T-cell (primary cell): ENCODE results near the gene PSMA8. TPM values are rescaled to one million over a fixed set of nuclear protein-coding genes. Genes with fewer than 3 reads are reported as not detected.
A peak's percentile ranks its signal among the peaks of the same experiment; 100 is the strongest.

ENCODE experiments used
- ATAC-seq, 4 experiments: fragments of 200-7000 bp in 3 of 4; fragments of 150-1000 bp in 1 of 4; cut with Tn5 transposase; replicated peaks in 1 of 4; 1 replicate in 3 of 4; 2 replicates in 1 of 4; pipeline ENCODE4 v1.10.0; 2021; ENCODE audit warnings: moderate library complexity in 3 of 4, mild to moderate bottlenecking in 2 of 4, moderate number of reproducible peaks in 1 of 4
- CTCF ChIA-PET, 2 donors: fragments of 300-600 bp; sonication (Branson Sonifier 250); formaldehyde crosslinking; loops; one replicate each; lab custom pipeline; 2022; ENCODE audit warnings: antibody characterized with exemption in 2 of 2; lab: Charles Lee
- POLR2A ChIA-PET, 2 donors: fragments of 300-600 bp; sonication (Branson Sonifier 250); formaldehyde crosslinking; loops; one replicate each; lab custom pipeline; 2022; ENCODE audit warnings: antibody characterized with exemption in 2 of 2; lab: Charles Lee
- DNase-seq, 35 experiments: peaks; one replicate each; pipeline versions ENCODE4 v3.0.0 to v3.0.0-alpha.2; 2013 to 2023
- H3K27ac ChIP-seq: one replicate; pipeline ENCODE4 v1.5.1; 2013; ENCODE audit warnings: low read length
- H3K27me3 ChIP-seq, 2 experiments: replicated peaks in 1 of 2; 1 replicate in 1 of 2; 2 replicates in 1 of 2; pipeline versions ENCODE4 v1.6.1 to v1.7.0; 2013; ENCODE audit warnings: low read length in 1 of 2, mixed read lengths in 1 of 2; ENCODE audit not compliant: control insufficient read depth in 2 of 2, insufficient read depth in 2 of 2; ENCODE audit errors: extremely low read depth in 1 of 2
- H3K36me3 ChIP-seq, 2 donors: 1 replicate in 1 of 2; 2 replicates in 1 of 2; pipeline versions ENCODE4 v1.6.1 to v1.7.0; 2013; ENCODE audit warnings: low read length in 1 of 2; ENCODE audit not compliant: control insufficient read depth in 2 of 2, insufficient read depth in 1 of 2; ENCODE audit errors: extremely low read depth in 1 of 2
- H3K4me1 ChIP-seq, 2 experiments: 1 replicate in 1 of 2; 2 replicates in 1 of 2; pipeline versions ENCODE4 v1.6.1 to v1.7.0; 2013; ENCODE audit warnings: low read length in 2 of 2, mixed read lengths in 1 of 2; ENCODE audit not compliant: insufficient read depth in 2 of 2, control insufficient read depth in 1 of 2; ENCODE audit errors: extremely low read depth in 1 of 2
- H3K4me3 ChIP-seq, 2 donors: 1 replicate in 1 of 2; 2 replicates in 1 of 2; pipeline versions ENCODE4 v1.5.1 to v1.7.0; 2013; ENCODE audit warnings: mild to moderate bottlenecking in 2 of 2, low read length in 1 of 2, moderate library complexity in 1 of 2; ENCODE audit not compliant: control insufficient read depth in 1 of 2; ENCODE audit errors: extremely low read depth in 1 of 2
- H3K9me3 ChIP-seq: 2 replicates; pipeline ENCODE4 v1.7.0; 2013
- H3K27ac Mint-ChIP-seq, 2 donors: one replicate each; pipeline ENCODE4 v1.8.0; 2020 to 2021; ENCODE audit warnings: mild to moderate bottlenecking in 2 of 2, mixed read lengths in 2 of 2
- H3K27me3 Mint-ChIP-seq, 2 donors: one replicate each; pipeline ENCODE4 v1.8.0; 2021 to 2022; ENCODE audit warnings: mixed read lengths in 2 of 2
- H3K36me3 Mint-ChIP-seq: one replicate; pipeline ENCODE4 v1.8.0; 2021; ENCODE audit warnings: mixed read lengths
- H3K4me1 Mint-ChIP-seq, 3 donors: one replicate each; pipeline ENCODE4 v1.8.0; 2020 to 2022; ENCODE audit warnings: mixed read lengths in 3 of 3, mild to moderate bottlenecking in 1 of 3
- H3K4me3 Mint-ChIP-seq, 3 donors: one replicate each; pipeline ENCODE4 v1.8.0; 2020 to 2022; ENCODE audit warnings: mild to moderate bottlenecking in 3 of 3, mixed read lengths in 3 of 3, moderate library complexity in 3 of 3
- H3K9me3 Mint-ChIP-seq, 3 donors: one replicate each; pipeline ENCODE4 v1.8.0; 2020 to 2022; ENCODE audit warnings: mixed read lengths in 3 of 3
- WGBS: methylation state at CpG from one replicate; pipeline ENCODE4 v1.1.5; 2013; ENCODE audit warnings: missing lambda C conversion rate; ENCODE audit not compliant: insufficient coverage; 5-methylcytosine and 5-hydroxymethylcytosine counted together
- total RNA-seq, 35 experiments: library from RNA in 6 of 35; stranded (reverse) in 6 of 35; fragments of 120-200 nt in 1 of 35; gene quantifications; one replicate each; pipeline versions ENCODE4 v1.2.1 to v1.2.4 and lab custom pipeline; 2013 to 2026

PSMA8 gene
- total RNA-seq, 5 donors from 2014 or later (not counting 1 experiment from before 2014, with no cell fraction given) = 0.23 to 0.83 (median 0.35) TPM

- no peaks in the 10 kb centered on the region for H3K36me3 Mint-ChIP-seq
- H3K27me3 ChIP-seq = no peaks in the 10 kb centered on the region
- no peak for ATAC-seq
- H3K36me3 ChIP-seq = no peaks in the 10 kb centered on the region
- peaks cover 11 to 28% (median 18%) of the 10 kb centered on the region in 3 donors for H3K4me1 Mint-ChIP-seq
- no peaks in the 10 kb centered on the region for H3K27me3 Mint-ChIP-seq
- POLR2A ChIA-PET = interaction anchor here in 1 of 2 donors (0.6 kb wide), 1 partner anchor 39 kb away, joined by 4 read pairs; no protein-coding TSS in a partner anchor
- H3K4me1 ChIP-seq = peaks cover 8 to 9% of the 10 kb centered on the region in 2 experiments
- H3K4me3 Mint-ChIP-seq = no peak overlapping the region
- H3K27ac ChIP-seq = no peak overlapping the region
- H3K9me3 ChIP-seq = no peaks in the 10 kb centered on the region
- no peak overlapping the region for H3K27ac Mint-ChIP-seq
- no peaks in the 10 kb centered on the region for H3K9me3 Mint-ChIP-seq
- no peak for DNase-seq
- WGBS = 89% methylated on average over 2 of the region's 4 CpGs
- CTCF ChIA-PET = no interaction called here
- H3K4me3 ChIP-seq = no peak overlapping the region
Observed at GRCh38 chr18:26210147-26210546, 76.5 kb downstream of the PSMA8 start.

GRCh38 chr18:26215247-26215970 lies 81.7 kb downstream of the PSMA8 start:
- Mint-ChIP-seq H3K4me1 (peaks cover 28 to 33% (median 31%) of the 10 kb centered on the region in 3 donors), H3K4me3 (peak overlapping the region; percentile 61 to 72 (median 62)), H3K36me3 (no peaks in the 10 kb centered on the region), H3K27ac (peak overlapping the region; percentile 86 to 93), H3K27me3 (no peaks in the 10 kb centered on the region), H3K9me3 (no peaks in the 10 kb centered on the region)
- peak; percentile 99 to 100 (median 99) for ATAC-seq
- H3K4me3 ChIP-seq = peak overlapping the region; percentile 5 to 50
- H3K27ac ChIP-seq = peak overlapping the region; percentile 39
- DNase-seq = peak in 34 of 35 experiments; percentile 16 to 83 (median 60)
- H3K9me3 ChIP-seq = no peaks in the 10 kb centered on the region
- no peaks in the 10 kb centered on the region for H3K36me3 ChIP-seq
- WGBS = 0% methylated on average over 3 of the region's 7 CpGs
- ChIA-PET POLR2A (interaction anchor here in 1 of 2 donors (0.6 kb wide), 1 partner anchor 94 kb away, joined by 8 read pairs; no protein-coding TSS in a partner anchor), CTCF (interaction anchor here in 1 of 2 donors (0.6 to 0.7 kb wide), 2 partner anchors 55 to 91 kb away, joined by 3 read pairs; no protein-coding TSS in a partner anchor)
- H3K4me1 ChIP-seq = peaks cover 19 to 23% of the 10 kb centered on the region in 2 experiments
- H3K27me3 ChIP-seq = no peaks in the 10 kb centered on the region

- DNase-seq (no peak), ATAC-seq (no peak)
- H3K36me3 Mint-ChIP-seq = no peaks in the 10 kb centered on the region
- POLR2A ChIA-PET = no interaction called here
- no peaks in the 10 kb centered on the region for H3K9me3 ChIP-seq
- H3K4me3 Mint-ChIP-seq = peak overlapping the region; percentile 82 to 94 (median 92)
- peaks cover 31 to 34% (median 32%) of the 10 kb centered on the region in 3 donors for H3K4me1 Mint-ChIP-seq
- no peak overlapping the region for H3K27ac ChIP-seq
- no peaks in the 10 kb centered on the region for H3K27me3 ChIP-seq
- H3K4me3 ChIP-seq = no peak overlapping the region
- no peaks in the 10 kb centered on the region for H3K36me3 ChIP-seq
- no peaks in the 10 kb centered on the region for H3K9me3 Mint-ChIP-seq
- H3K27me3 Mint-ChIP-seq = no peaks in the 10 kb centered on the region
- whole genome bisulfite sequencing = 93% methylated on average over 3 of the region's 7 CpGs
- peaks cover 10 to 16% of the 10 kb centered on the region in 2 experiments for H3K4me1 ChIP-seq
- CTCF ChIA-PET = no interaction called here
- no peak overlapping the region for H3K27ac Mint-ChIP-seq
Observed at GRCh38 chr18:26225022-26225693, 91.5 kb downstream of the PSMA8 start.

- ChIA-PET POLR2A (interaction anchor here (0.6 to 0.9 kb wide), 2 partner anchors 100 to 117 kb away, joined by 5 read pairs; no protein-coding TSS in a partner anchor), CTCF (no interaction called here)
- Mint-ChIP-seq H3K27ac (peak overlapping the region; percentile 91 to 94), H3K9me3 (no peaks in the 10 kb centered on the region), H3K27me3 (no peaks in the 10 kb centered on the region), H3K4me3 (peak overlapping the region; percentile 82 to 94 (median 92)), H3K4me1 (peaks cover 38 to 40% (median 38%) of the 10 kb centered on the region in 3 donors), H3K36me3 (no peaks in the 10 kb centered on the region)
- peak overlapping the region; percentile 71 for H3K27ac ChIP-seq
- peak in 1 of 4 experiments; percentile 4 for ATAC-seq
- no peaks in the 10 kb centered on the region for H3K36me3 ChIP-seq
- peaks cover 10 to 16% of the 10 kb centered on the region in 2 experiments for H3K4me1 ChIP-seq
- no peaks in the 10 kb centered on the region for H3K27me3 ChIP-seq
- no peak for DNase-seq
- 0% methylated on average over 2 of the region's 8 CpGs for WGBS
- peak overlapping the region; percentile 84 to 96 for H3K4me3 ChIP-seq
- no peaks in the 10 kb centered on the region for H3K9me3 ChIP-seq
Observed at GRCh38 chr18:26225915-26226228, 92.2 kb downstream of the PSMA8 start.

GRCh38 chr18:26226229-26227050 lies 92.8 kb downstream of the PSMA8 start, which contains the start of gene TAF4B:
Gene TAF4B, plus strand, starts transcription at chr18:26226445. Its CDS starts 489 bp downstream, at chr18:26226934.
- Mint-ChIP-seq H3K4me3 (peak within 1 kb of the TSS; percentile 82 to 94 (median 92)), H3K27me3 (no peaks in the 10 kb centered on the region), H3K4me1 (peaks cover 38 to 41% (median 39%) of the 10 kb centered on the region in 3 donors), H3K36me3 (no peaks in the 10 kb centered on the region), H3K27ac (peak within 1 kb of the TSS; percentile 91 to 94), H3K9me3 (no peaks in the 10 kb centered on the region)
- Histone ChIP-seq H3K4me3 (peak within 1 kb of the TSS; percentile 84 to 96), H3K36me3 (no peaks in the 10 kb centered on the region), H3K4me1 (peaks cover 10 to 16% of the 10 kb centered on the region in 2 experiments), H3K9me3 (no peaks in the 10 kb centered on the region), H3K27me3 (peaks cover 0 to 2% of the 10 kb centered on the region in 2 experiments), H3K27ac (peak within 1 kb of the TSS; percentile 71)
- ChIA-PET POLR2A (interaction anchor here (0.6 to 0.9 kb wide), 2 partner anchors 100 to 117 kb away, joined by 5 read pairs; no protein-coding TSS in a partner anchor), CTCF (interaction anchor here in 1 of 2 donors (1.1 kb wide), 1 partner anchor 66 kb away, joined by 3 read pairs; no protein-coding TSS in a partner anchor)
- ATAC-seq = peak; percentile 88 to 91 (median 91)
- under 1% methylated on average over 101 of the region's 101 CpGs for WGBS
- DNase-seq = peak; percentile 81 to 95 (median 88)
